K562 (cell line): Measurements from ENCODE around the gene UROD. TPM values are rescaled to one million over a fixed set of nuclear protein-coding genes. Genes with fewer than 3 reads are reported as not detected.
A peak's percentile ranks its signal among the peaks of the same experiment; 100 is the strongest.

Experiments
- BHLHE40 ChIP-seq: IDR thresholded peaks from 2 replicates; pipeline ENCODE4 v1.6.1; 2011; ENCODE audit warnings: low read length, improper control_type of control experiment
- BRD9 ChIP-seq: fragments of 450-650 bp; IDR thresholded peaks from 2 replicates; pipeline ENCODE4 v1.6.1; 2018; ENCODE audit warnings: low read depth; ENCODE audit not compliant: partially characterized antibody
- C11orf30 ChIP-seq: fragments of 450-650 bp; IDR thresholded peaks from 2 replicates; pipeline ENCODE4 v1.6.1; 2016; ENCODE audit warnings: low read depth, mild to moderate bottlenecking
- FOS ChIP-seq: IDR thresholded peaks from 3 replicates; pipeline ENCODE4 v1.6.1; 2011; ENCODE audit not compliant: insufficient read length; ENCODE audit errors: extremely low read depth
- GATA2 ChIP-seq: sonication (generic); formaldehyde crosslinking; IDR thresholded peaks from 2 replicates; pipeline ENCODE4 v1.4.0; 2020; ENCODE audit warnings: mild to moderate bottlenecking, missing genetic modification reagents
- HDAC2 ChIP-seq: fragments of 450-650 bp; IDR thresholded peaks from 2 replicates; pipeline ENCODE4 v1.6.1; 2016; ENCODE audit warnings: mild to moderate bottlenecking
- JUND ChIP-seq, 2 experiments: IDR thresholded peaks; 2 replicates in 1 of 2; 3 replicates in 1 of 2; pipeline ENCODE4 v1.6.1; 2011; ENCODE audit warnings: borderline replicate concordance in 2 of 2, low read depth in 2 of 2, low read length in 2 of 2, improper control_type of control experiment in 1 of 2, missing biosample characterization in 1 of 2, missing genetic modification characterization in 1 of 2, missing genetic modification reagents in 1 of 2
- NFE2 ChIP-seq: IDR thresholded peaks from 2 replicates; pipeline ENCODE4 v1.6.1; 2014; ENCODE audit warnings: antibody characterized with exemption, low read depth
- PCBP2 ChIP-seq: fragments of 200-400 bp; formaldehyde crosslinking; IDR thresholded peaks from 2 replicates; pipeline ENCODE4 v1.6.1; 2018; ENCODE audit warnings: low read length, low read depth, mild to moderate bottlenecking, moderate library complexity; ENCODE audit not compliant: poor library complexity, severe bottlenecking
- RAD21 ChIP-seq, 2 experiments: fragments of 250-450 bp in 1 of 2; fragments of 450-650 bp in 1 of 2; sonication (Bioruptor Pico) in 1 of 2; formaldehyde crosslinking in 1 of 2; IDR thresholded peaks in 1 of 2; conservative IDR thresholded peaks in 1 of 2; 2 replicates each; pipeline versions ENCODE4 v1.4.0 to v1.8.0; 2020 to 2022; ENCODE audit warnings: mild to moderate bottlenecking in 2 of 2, moderate library complexity in 1 of 2
- U2AF2 ChIP-seq: fragments of 200-400 bp; formaldehyde crosslinking; optimal IDR thresholded peaks from 2 replicates; pipeline ENCODE3; 2017; ENCODE audit warnings: low read depth, mild to moderate bottlenecking, low read length
- ZNF12 ChIP-seq: sonication (generic); formaldehyde crosslinking; IDR thresholded peaks from 2 replicates; pipeline ENCODE4 v1.4.0; 2020; ENCODE audit warnings: mild to moderate bottlenecking, missing genetic modification reagents
- ZNF431 ChIP-seq: sonication (generic); formaldehyde crosslinking; IDR thresholded peaks from 2 replicates; pipeline ENCODE4 v1.8.0; 2022; ENCODE audit warnings: mild to moderate bottlenecking, missing genetic modification reagents
- ZNF695 ChIP-seq: fragments of 450-650 bp; formaldehyde crosslinking; IDR thresholded peaks from 2 replicates; pipeline ENCODE4 v1.4.0; 2020; ENCODE audit warnings: mild to moderate bottlenecking, moderate library complexity
- polyA plus RNA-seq, 8 experiments: library from polyadenylated mRNA; depleted of rRNA in 4 of 8; stranded (reverse) in 5 of 8; unstranded in 3 of 8; fragments of >200 nt; fragmentation: Nextera tagmentation in 2 of 8; fragmentation: Illumina TruSeq in 1 of 8; extraction: Ambion mirVana in 2 of 8; extraction: Trizol in 1 of 8; gene quantifications; 2 replicates each; pipeline versions ENCODE4 v1.2.1 to v1.2.3, GENCODE V29; 2011 to 2014; ENCODE audit warnings: inconsistent platforms in 1 of 8, missing spikeins in 1 of 8
- total RNA-seq, 7 experiments: library from RNA; depleted of rRNA in 6 of 7; stranded (reverse); fragments of >200 nt in 6 of 7; fragmentation: Illumina TruSeq in 2 of 7; extraction: Trizol in 2 of 7; gene quantifications; 2 replicates each; pipeline versions ENCODE4 v1.2.1 to v1.2.3, GENCODE V29; 2011 to 2021; ENCODE audit warnings: low replicate concordance in 1 of 7
- TF ChIP-seq, protein P1 (sequence below): sonication (generic); formaldehyde crosslinking; IDR thresholded peaks from 2 replicates; pipeline ENCODE4 v1.8.0; 2022; ENCODE audit warnings: mild to moderate bottlenecking, missing genetic modification reagents
- TF ChIP-seq, protein P2 (sequence below): fragments of 250-450 bp; sonication (Bioruptor Pico); IDR thresholded peaks from 2 replicates; pipeline ENCODE4 v1.8.0; 2021; ENCODE audit warnings: moderate library complexity, mild to moderate bottlenecking, inconsistent platforms
- TF ChIP-seq, protein P3 (sequence below): sonication (generic); formaldehyde crosslinking; IDR thresholded peaks from 2 replicates; pipeline ENCODE4 v1.8.0; 2022; ENCODE audit warnings: missing genetic modification reagents, mild to moderate bottlenecking, borderline replicate concordance
- TF ChIP-seq, protein P4 (sequence below): fragments of 450-650 bp; IDR thresholded peaks from 2 replicates; pipeline ENCODE4 v1.7.0; 2016; ENCODE audit warnings: borderline replicate concordance

UROD gene
- total and polyA plus RNA-seq, 9 of the 15 experiments (the other 6 are each of a cell fraction or from before 2014, with no cell fraction given), result 533 to 2,933 (median 1,100) TPM

DNA sequence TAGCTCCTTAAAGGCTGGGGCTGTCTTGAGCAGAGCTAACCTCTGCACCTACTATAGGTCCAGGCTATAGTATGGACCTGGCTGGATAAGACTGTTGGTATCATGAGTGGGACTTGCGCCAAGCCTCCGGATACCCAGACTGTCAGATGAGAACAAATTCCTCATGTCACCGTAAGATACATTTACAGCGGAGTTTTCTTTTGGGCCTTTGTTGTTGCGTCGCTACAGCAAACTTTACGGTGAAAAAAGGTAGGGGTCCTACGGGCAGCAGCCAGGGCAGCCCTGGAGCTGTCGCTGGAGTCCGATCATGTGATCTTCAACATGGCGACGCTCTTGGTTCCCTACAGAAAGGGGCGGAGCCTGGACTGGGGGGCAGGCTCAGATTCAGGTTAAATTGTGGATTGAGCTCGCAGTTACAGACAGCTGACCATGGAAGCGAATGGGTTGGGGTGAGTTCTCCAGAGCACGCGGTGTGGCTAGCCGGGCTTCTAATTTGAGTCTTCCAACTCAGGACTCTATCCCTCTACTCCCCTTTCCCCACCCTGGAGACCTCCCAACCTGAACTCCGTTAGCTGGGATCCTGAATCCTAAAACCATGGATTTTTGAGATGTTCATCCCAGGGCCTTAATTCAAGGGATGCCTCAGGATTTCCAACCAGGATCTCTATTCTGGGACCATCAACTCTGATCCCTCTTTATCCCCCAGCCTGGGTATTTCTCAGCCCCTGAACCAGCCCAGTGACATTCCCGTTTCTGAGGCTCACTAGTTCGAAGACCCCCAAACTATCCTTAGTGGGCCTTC lies at the start of gene UROD (continued):
- peak; percentile 77 for TF ChIP-seq JUND (IDR thresholded peaks at IDR 0.05; ENCODE audit: borderline replicate concordance, low read depth, low read length)
- peak; percentile 73; the same call in 2 of the 3 replicates for TF ChIP-seq JUND (tag; IDR thresholded peaks at IDR 0.05; ENCODE audit: borderline replicate concordance, low read depth, low read length)
- TF ChIP-seq ZNF431, result no peak
- TF ChIP-seq HDAC2, result 0 out of 2 replicates have a peak, but pooled peaks have one; percentile 15
- peak; percentile 85 for TF ChIP-seq C11orf30
- TF ChIP-seq, protein P1, sequence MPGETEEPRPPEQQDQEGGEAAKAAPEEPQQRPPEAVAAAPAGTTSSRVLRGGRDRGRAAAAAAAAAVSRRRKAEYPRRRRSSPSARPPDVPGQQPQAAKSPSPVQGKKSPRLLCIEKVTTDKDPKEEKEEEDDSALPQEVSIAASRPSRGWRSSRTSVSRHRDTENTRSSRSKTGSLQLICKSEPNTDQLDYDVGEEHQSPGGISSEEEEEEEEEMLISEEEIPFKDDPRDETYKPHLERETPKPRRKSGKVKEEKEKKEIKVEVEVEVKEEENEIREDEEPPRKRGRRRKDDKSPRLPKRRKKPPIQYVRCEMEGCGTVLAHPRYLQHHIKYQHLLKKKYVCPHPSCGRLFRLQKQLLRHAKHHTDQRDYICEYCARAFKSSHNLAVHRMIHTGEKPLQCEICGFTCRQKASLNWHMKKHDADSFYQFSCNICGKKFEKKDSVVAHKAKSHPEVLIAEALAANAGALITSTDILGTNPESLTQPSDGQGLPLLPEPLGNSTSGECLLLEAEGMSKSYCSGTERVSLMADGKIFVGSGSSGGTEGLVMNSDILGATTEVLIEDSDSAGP (CRISPR knock-in tag), result no peak
- peak in 1 of 2 experiments; percentile 5; a peak in 1 of 4 replicates for TF ChIP-seq RAD21 (CRISPR knock-in tag; conservative IDR thresholded peaks at IDR 0.05 in 1 of 2, IDR thresholded peaks at IDR 0.05 in 1 of 2)
- TF ChIP-seq FOS, result no peak
- no peak; the same call in 1 of the 2 replicates for TF ChIP-seq ZNF12 (CRISPR knock-in tag)
- no peak for TF ChIP-seq PCBP2
- peak; percentile 71; the same call in 1 of the 2 replicates for TF ChIP-seq ZNF695 (CRISPR knock-in tag)
- TF ChIP-seq, protein P2, sequence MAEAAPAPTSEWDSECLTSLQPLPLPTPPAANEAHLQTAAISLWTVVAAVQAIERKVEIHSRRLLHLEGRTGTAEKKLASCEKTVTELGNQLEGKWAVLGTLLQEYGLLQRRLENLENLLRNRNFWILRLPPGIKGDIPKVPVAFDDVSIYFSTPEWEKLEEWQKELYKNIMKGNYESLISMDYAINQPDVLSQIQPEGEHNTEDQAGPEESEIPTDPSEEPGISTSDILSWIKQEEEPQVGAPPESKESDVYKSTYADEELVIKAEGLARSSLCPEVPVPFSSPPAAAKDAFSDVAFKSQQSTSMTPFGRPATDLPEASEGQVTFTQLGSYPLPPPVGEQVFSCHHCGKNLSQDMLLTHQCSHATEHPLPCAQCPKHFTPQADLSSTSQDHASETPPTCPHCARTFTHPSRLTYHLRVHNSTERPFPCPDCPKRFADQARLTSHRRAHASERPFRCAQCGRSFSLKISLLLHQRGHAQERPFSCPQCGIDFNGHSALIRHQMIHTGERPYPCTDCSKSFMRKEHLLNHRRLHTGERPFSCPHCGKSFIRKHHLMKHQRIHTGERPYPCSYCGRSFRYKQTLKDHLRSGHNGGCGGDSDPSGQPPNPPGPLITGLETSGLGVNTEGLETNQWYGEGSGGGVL (CRISPR knock-in tag), result no peak
- TF ChIP-seq GATA2 (CRISPR knock-in tag), result no peak
- TF ChIP-seq BHLHE40, result peak; percentile 8; the same call in 1 of the 2 replicates
- TF ChIP-seq U2AF2, result no peak
- peak; percentile 64 for TF ChIP-seq NFE2
- peak; percentile 76 for TF ChIP-seq BRD9
- TF ChIP-seq, protein P3, sequence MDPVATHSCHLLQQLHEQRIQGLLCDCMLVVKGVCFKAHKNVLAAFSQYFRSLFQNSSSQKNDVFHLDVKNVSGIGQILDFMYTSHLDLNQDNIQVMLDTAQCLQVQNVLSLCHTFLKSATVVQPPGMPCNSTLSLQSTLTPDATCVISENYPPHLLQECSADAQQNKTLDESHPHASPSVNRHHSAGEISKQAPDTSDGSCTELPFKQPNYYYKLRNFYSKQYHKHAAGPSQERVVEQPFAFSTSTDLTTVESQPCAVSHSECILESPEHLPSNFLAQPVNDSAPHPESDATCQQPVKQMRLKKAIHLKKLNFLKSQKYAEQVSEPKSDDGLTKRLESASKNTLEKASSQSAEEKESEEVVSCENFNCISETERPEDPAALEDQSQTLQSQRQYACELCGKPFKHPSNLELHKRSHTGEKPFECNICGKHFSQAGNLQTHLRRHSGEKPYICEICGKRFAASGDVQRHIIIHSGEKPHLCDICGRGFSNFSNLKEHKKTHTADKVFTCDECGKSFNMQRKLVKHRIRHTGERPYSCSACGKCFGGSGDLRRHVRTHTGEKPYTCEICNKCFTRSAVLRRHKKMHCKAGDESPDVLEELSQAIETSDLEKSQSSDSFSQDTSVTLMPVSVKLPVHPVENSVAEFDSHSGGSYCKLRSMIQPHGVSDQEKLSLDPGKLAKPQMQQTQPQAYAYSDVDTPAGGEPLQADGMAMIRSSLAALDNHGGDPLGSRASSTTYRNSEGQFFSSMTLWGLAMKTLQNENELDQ (CRISPR knock-in tag), result peak; percentile 94; the same call in 1 of the 2 replicates
- TF ChIP-seq, protein P4, sequence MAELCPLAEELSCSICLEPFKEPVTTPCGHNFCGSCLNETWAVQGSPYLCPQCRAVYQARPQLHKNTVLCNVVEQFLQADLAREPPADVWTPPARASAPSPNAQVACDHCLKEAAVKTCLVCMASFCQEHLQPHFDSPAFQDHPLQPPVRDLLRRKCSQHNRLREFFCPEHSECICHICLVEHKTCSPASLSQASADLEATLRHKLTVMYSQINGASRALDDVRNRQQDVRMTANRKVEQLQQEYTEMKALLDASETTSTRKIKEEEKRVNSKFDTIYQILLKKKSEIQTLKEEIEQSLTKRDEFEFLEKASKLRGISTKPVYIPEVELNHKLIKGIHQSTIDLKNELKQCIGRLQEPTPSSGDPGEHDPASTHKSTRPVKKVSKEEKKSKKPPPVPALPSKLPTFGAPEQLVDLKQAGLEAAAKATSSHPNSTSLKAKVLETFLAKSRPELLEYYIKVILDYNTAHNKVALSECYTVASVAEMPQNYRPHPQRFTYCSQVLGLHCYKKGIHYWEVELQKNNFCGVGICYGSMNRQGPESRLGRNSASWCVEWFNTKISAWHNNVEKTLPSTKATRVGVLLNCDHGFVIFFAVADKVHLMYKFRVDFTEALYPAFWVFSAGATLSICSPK, result 0 out of 2 replicates have a peak, but pooled peaks have one; percentile 31
